Measurements from ENCODE around the gene STPG3.

The STPG3 gene

GRCh38 chr9:137265496-137266161 is 14.5 kb downstream of the STPG3 start:
- DNase-seq (ENCODE audit: low read depth in 2 of 2): no peak

- no peak for DNase-seq (ENCODE audit: low read depth in 2 of 2)
Measured at GRCh38 chr9:137266162-137266527, 15.1 kb downstream of the STPG3 start.

GRCh38 chr9:137266585-137267453 is 15.7 kb downstream of the STPG3 start:
- DNase-seq (ENCODE audit: low read depth in 2 of 2): no peak

GRCh38 chr9:137267933-137268355 is 16.9 kb downstream of the STPG3 start:
- DNase-seq (ENCODE audit: low read depth in 2 of 2): no peak

GRCh38 chr9:137268538-137269201 is 17.6 kb downstream of the STPG3 start:
- no peak for DNase-seq (ENCODE audit: low read depth in 2 of 2)

GRCh38 chr9:137269231-137269772 is 18.2 kb downstream of the STPG3 start:
- no peak for DNase-seq (ENCODE audit: low read depth in 2 of 2)

- DNase-seq (ENCODE audit: low read depth in 2 of 2): no peak
Measured at GRCh38 chr9:137270929-137271695, 20.0 kb downstream of the STPG3 start.

GRCh38 chr9:137271696-137272076 is 20.6 kb downstream of the STPG3 start:
- DNase-seq (ENCODE audit: low read depth in 2 of 2): no peak

- DNase-seq (ENCODE audit: low read depth in 2 of 2): no peak
Measured at GRCh38 chr9:137272241-137273094, 21.4 kb downstream of the STPG3 start.

GRCh38 chr9:137273095-137273490 is 22.0 kb downstream of the STPG3 start:
- DNase-seq (ENCODE audit: low read depth in 2 of 2): no peak

GRCh38 chr9:137273611-137274320 is 22.7 kb downstream of the STPG3 start:
- no peak for DNase-seq (ENCODE audit: low read depth in 2 of 2)

GRCh38 chr9:137275203-137275587 is 24.1 kb downstream of the STPG3 start:
- no peak for DNase-seq (ENCODE audit: low read depth in 2 of 2)

GRCh38 chr9:137275588-137276472 is 24.7 kb downstream of the STPG3 start:
- DNase-seq (ENCODE audit: low read depth in 2 of 2): no peak

GRCh38 chr9:137276473-137277328 is 25.6 kb downstream of the STPG3 start:
- DNase-seq (ENCODE audit: low read depth in 2 of 2): no peak

GRCh38 chr9:137277329-137278041 is 26.4 kb downstream of the STPG3 start, which contains the start of gene TOR4A:
Gene TOR4A, plus strand, starts transcription at chr9:137277726. Its CDS starts 964 bp downstream, at chr9:137278690.
- DNase-seq (ENCODE audit: low read depth in 2 of 2): no peak

- DNase-seq (ENCODE audit: low read depth in 2 of 2): no peak
Measured at GRCh38 chr9:137278061-137278701, 27.1 kb downstream of the STPG3 start.

All from stimulated activated CD8-positive, alpha-beta memory T cell treated with anti-CD3 and anti-CD28 coated beads, Interleukin-15, amount 100 ng/mL, for 48 hours (primary cell).